ENCODE data around the gene TMEM229B.

DNA sequence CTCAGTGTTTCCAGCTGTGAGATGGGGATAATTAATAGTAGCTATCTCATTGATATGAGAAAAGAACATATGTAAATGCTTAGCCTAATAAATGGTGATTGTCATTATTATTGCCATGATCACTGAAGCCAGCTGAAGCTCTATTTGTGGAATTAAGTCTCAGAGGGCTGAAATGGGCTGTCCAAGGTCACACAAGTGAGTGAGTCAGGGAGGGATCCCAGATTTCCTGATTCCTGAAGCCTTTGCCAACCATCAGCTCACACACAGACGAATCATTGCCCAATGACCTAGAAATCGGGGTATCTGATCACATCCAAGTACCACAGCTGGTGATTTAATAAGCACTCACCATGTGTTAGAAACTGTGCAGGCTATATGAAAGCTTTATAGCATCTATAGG, 21.6 kb upstream of the TMEM229B start:
- TF ChIP-seq, protein P1, sequence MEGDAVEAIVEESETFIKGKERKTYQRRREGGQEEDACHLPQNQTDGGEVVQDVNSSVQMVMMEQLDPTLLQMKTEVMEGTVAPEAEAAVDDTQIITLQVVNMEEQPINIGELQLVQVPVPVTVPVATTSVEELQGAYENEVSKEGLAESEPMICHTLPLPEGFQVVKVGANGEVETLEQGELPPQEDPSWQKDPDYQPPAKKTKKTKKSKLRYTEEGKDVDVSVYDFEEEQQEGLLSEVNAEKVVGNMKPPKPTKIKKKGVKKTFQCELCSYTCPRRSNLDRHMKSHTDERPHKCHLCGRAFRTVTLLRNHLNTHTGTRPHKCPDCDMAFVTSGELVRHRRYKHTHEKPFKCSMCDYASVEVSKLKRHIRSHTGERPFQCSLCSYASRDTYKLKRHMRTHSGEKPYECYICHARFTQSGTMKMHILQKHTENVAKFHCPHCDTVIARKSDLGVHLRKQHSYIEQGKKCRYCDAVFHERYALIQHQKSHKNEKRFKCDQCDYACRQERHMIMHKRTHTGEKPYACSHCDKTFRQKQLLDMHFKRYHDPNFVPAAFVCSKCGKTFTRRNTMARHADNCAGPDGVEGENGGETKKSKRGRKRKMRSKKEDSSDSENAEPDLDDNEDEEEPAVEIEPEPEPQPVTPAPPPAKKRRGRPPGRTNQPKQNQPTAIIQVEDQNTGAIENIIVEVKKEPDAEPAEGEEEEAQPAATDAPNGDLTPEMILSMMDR (IDR thresholded peaks at IDR 0.05; ENCODE audit: poor library complexity) = no peak
- no peak for TF ChIP-seq EZH2phosphoT487 (IDR thresholded peaks at IDR 0.05; ENCODE audit: low read depth, severe bottlenecking, unreplicated experiment)
- no peak for TF ChIP-seq EZH2 (IDR thresholded peaks at IDR 0.05; ENCODE audit: borderline replicate concordance)
